HEK293 (cell line): ENCODE results near the gene ACAP3.

Source experiments
- BCL11A ChIP-seq: fragments of 450-650 bp; formaldehyde crosslinking; IDR thresholded peaks from 2 replicates; pipeline ENCODE4 v1.5.1; 2016; ENCODE audit warnings: low read depth, missing biosample characterization, missing genetic modification characterization
- ELK4 ChIP-seq: IDR thresholded peaks from 2 replicates; pipeline ENCODE4 v1.6.1; 2011; ENCODE audit warnings: mild to moderate bottlenecking, low read depth, low read length, borderline replicate concordance
- HOXA7 ChIP-seq: sonication (generic); formaldehyde crosslinking; IDR thresholded peaks from 2 replicates; pipeline ENCODE4 v1.8.1; 2022; ENCODE audit warnings: missing genetic modification reagents, borderline replicate concordance
- INSM2 ChIP-seq: fragments of 450-650 bp; formaldehyde crosslinking; IDR thresholded peaks from 2 replicates; pipeline ENCODE4 v1.5.1; 2016; ENCODE audit warnings: missing biosample characterization, missing genetic modification characterization
- PRDM10 ChIP-seq: fragments of 450-650 bp; formaldehyde crosslinking; IDR thresholded peaks from 2 replicates; pipeline ENCODE4 v1.5.1; 2016; ENCODE audit warnings: missing biosample characterization, missing genetic modification characterization
- SALL2 ChIP-seq: fragments of 450-650 bp; formaldehyde crosslinking; IDR thresholded peaks from 2 replicates; pipeline ENCODE4 v1.5.0; 2017; ENCODE audit warnings: missing biosample characterization, mild to moderate bottlenecking, missing genetic modification characterization, borderline replicate concordance
- TCF7L2 ChIP-seq: IDR thresholded peaks from 2 replicates; pipeline ENCODE4 v1.6.1; 2011; ENCODE audit warnings: low read depth, mild to moderate bottlenecking, inconsistent platforms, low read length, moderate library complexity, borderline replicate concordance
- WT1 ChIP-seq: fragments of 450-650 bp; formaldehyde crosslinking; IDR thresholded peaks from 2 replicates; pipeline ENCODE4 v1.5.1; 2016; ENCODE audit warnings: missing biosample characterization, missing genetic modification characterization
- YY2 ChIP-seq: fragments of 450-650 bp; formaldehyde crosslinking; IDR thresholded peaks from 2 replicates; pipeline ENCODE4 v1.5.1; 2016; ENCODE audit warnings: missing biosample characterization, missing genetic modification characterization
- ZEB2 ChIP-seq: fragments of 450-650 bp; formaldehyde crosslinking; IDR thresholded peaks from 2 replicates; pipeline ENCODE4 v1.5.1; 2016; ENCODE audit warnings: missing biosample characterization, missing genetic modification characterization
- ZFP37 ChIP-seq: fragments of 450-650 bp; formaldehyde crosslinking; IDR thresholded peaks from 2 replicates; pipeline ENCODE4 v1.5.1; 2016; ENCODE audit warnings: missing biosample characterization, missing genetic modification characterization
- ZNF112 ChIP-seq: fragments of 450-650 bp; formaldehyde crosslinking; IDR thresholded peaks from 2 replicates; pipeline ENCODE4 v1.5.0; 2017; ENCODE audit warnings: missing biosample characterization, missing genetic modification characterization
- ZNF132 ChIP-seq: fragments of 450-650 bp; formaldehyde crosslinking; IDR thresholded peaks from 2 replicates; pipeline ENCODE4 v1.5.1; 2017; ENCODE audit warnings: missing biosample characterization, missing genetic modification characterization, borderline replicate concordance
- ZNF155 ChIP-seq: fragments of 450-650 bp; formaldehyde crosslinking; IDR thresholded peaks from 2 replicates; pipeline ENCODE4 v1.5.1; 2016; ENCODE audit warnings: missing biosample characterization, missing genetic modification characterization
- ZNF169 ChIP-seq: fragments of 450-650 bp; formaldehyde crosslinking; IDR thresholded peaks from 2 replicates; pipeline ENCODE4 v1.5.1; 2016; ENCODE audit warnings: missing biosample characterization, missing genetic modification characterization
- ZNF174 ChIP-seq: fragments of 450-650 bp; formaldehyde crosslinking; IDR thresholded peaks from 2 replicates; pipeline ENCODE4 v1.5.0; 2017; ENCODE audit warnings: missing biosample characterization, mild to moderate bottlenecking, missing genetic modification characterization
- ZNF175 ChIP-seq: fragments of 450-650 bp; formaldehyde crosslinking; IDR thresholded peaks from 2 replicates; pipeline ENCODE4 v1.5.1; 2016; ENCODE audit warnings: missing biosample characterization, missing genetic modification characterization
- ZNF2 ChIP-seq: fragments of 450-650 bp; formaldehyde crosslinking; IDR thresholded peaks from 2 replicates; pipeline ENCODE4 v1.5.1; 2016; ENCODE audit warnings: missing biosample characterization, missing genetic modification characterization
- ZNF221 ChIP-seq: fragments of 450-650 bp; formaldehyde crosslinking; IDR thresholded peaks from 2 replicates; pipeline ENCODE4 v1.5.1; 2017; ENCODE audit warnings: missing biosample characterization, missing genetic modification characterization, borderline replicate concordance
- ZNF239 ChIP-seq: fragments of 450-650 bp; formaldehyde crosslinking; IDR thresholded peaks from 2 replicates; pipeline ENCODE4 v1.5.1; 2016; ENCODE audit warnings: missing biosample characterization, missing genetic modification characterization
- ZNF292 ChIP-seq: fragments of 450-650 bp; formaldehyde crosslinking; IDR thresholded peaks from 2 replicates; pipeline ENCODE4 v1.5.1; 2016; ENCODE audit warnings: low read depth, missing biosample characterization, missing genetic modification characterization, borderline replicate concordance
- ZNF311 ChIP-seq: fragments of 450-650 bp; formaldehyde crosslinking; IDR thresholded peaks from 2 replicates; pipeline ENCODE4 v1.5.1; 2017; ENCODE audit warnings: missing biosample characterization, missing genetic modification characterization, borderline replicate concordance
- ZNF37A ChIP-seq: fragments of 450-650 bp; IDR thresholded peaks from 2 replicates; pipeline ENCODE4 v1.5.1; 2018; ENCODE audit warnings: missing biosample characterization, missing genetic modification characterization
- ZNF391 ChIP-seq: fragments of 450-650 bp; formaldehyde crosslinking; IDR thresholded peaks from 2 replicates; pipeline ENCODE4 v1.5.1; 2016; ENCODE audit warnings: low read depth, missing biosample characterization, missing genetic modification characterization, borderline replicate concordance
- ZNF510 ChIP-seq: fragments of 450-650 bp; formaldehyde crosslinking; IDR thresholded peaks from 2 replicates; pipeline ENCODE4 v1.5.1; 2018; ENCODE audit warnings: mild to moderate bottlenecking, missing genetic modification characterization, missing biosample characterization; ENCODE audit not compliant: insufficient replicate concordance
- ZNF549 ChIP-seq: fragments of 450-650 bp; IDR thresholded peaks from 2 replicates; pipeline ENCODE4 v1.5.1; 2018; ENCODE audit warnings: missing biosample characterization, missing genetic modification characterization, mild to moderate bottlenecking, inconsistent platforms, moderate library complexity
- ZNF555 ChIP-seq: fragments of 450-650 bp; formaldehyde crosslinking; conservative IDR thresholded peaks from 2 replicates; pipeline ENCODE4 v1.5.1; 2017; ENCODE audit warnings: missing biosample characterization, mild to moderate bottlenecking, missing genetic modification characterization, inconsistent platforms
- ZNF658 ChIP-seq: fragments of 450-650 bp; formaldehyde crosslinking; IDR thresholded peaks from 2 replicates; pipeline ENCODE4; 2016; ENCODE audit warnings: missing biosample characterization, missing genetic modification characterization
- ZNF701 ChIP-seq: fragments of 450-650 bp; formaldehyde crosslinking; IDR thresholded peaks from 2 replicates; pipeline ENCODE4 v1.5.1; 2016; ENCODE audit warnings: missing biosample characterization, missing genetic modification characterization
- ZNF768 ChIP-seq: fragments of 450-650 bp; formaldehyde crosslinking; IDR thresholded peaks from 2 replicates; pipeline ENCODE4 v1.5.1; 2018; ENCODE audit warnings: missing biosample characterization, mild to moderate bottlenecking, missing genetic modification characterization
- ZNF777 ChIP-seq: fragments of 450-650 bp; formaldehyde crosslinking; IDR thresholded peaks from 2 replicates; pipeline ENCODE4 v1.5.1; 2017; ENCODE audit warnings: missing biosample characterization, missing genetic modification characterization, borderline replicate concordance
- ZNF791 ChIP-seq: fragments of 450-650 bp; formaldehyde crosslinking; IDR thresholded peaks from 2 replicates; pipeline ENCODE4 v1.5.1; 2016; ENCODE audit warnings: missing biosample characterization, missing genetic modification characterization
- ZNF843 ChIP-seq: fragments of 450-650 bp; formaldehyde crosslinking; IDR thresholded peaks from 2 replicates; pipeline ENCODE4 v1.5.1; 2016; ENCODE audit warnings: missing biosample characterization, missing genetic modification characterization

The ACAP3 gene

GRCh38 chr1:1353389-1354151, 45.8 kb upstream of the ACAP3 start (continued):
- TF ChIP-seq ELK4 (no peak), ZNF391 (tag by site-specific recombination) (no peak), ZNF549 (tag by site-specific recombination) (no peak), BCL11A (no peak), HOXA7 (CRISPR knock-in tag) (no peak), YY2 (no peak), ZNF175 (no peak), ZNF510 (no peak), ZNF555 (tag by site-specific recombination) (no peak), ZEB2 (no peak), ZNF37A (tag by site-specific recombination) (no peak), PRDM10 (tag by site-specific recombination) (no peak; the same call in 1 of the 2 replicates), ZNF169 (tag by site-specific recombination) (no peak), ZNF2 (tag by site-specific recombination) (no peak), ZNF239 (tag by site-specific recombination) (no peak), SALL2 (tag by site-specific recombination) (no peak), ZNF112 (tag by site-specific recombination) (no peak), ZNF311 (no peak), ZNF221 (no peak), INSM2 (tag by site-specific recombination) (no peak), ZNF768 (no peak), TCF7L2 (no peak), ZNF132 (no peak), ZNF292 (tag by site-specific recombination) (no peak), ZNF701 (tag by site-specific recombination) (no peak), ZNF658 (tag by site-specific recombination) (no peak), ZNF791 (tag by site-specific recombination) (no peak), ZNF155 (tag by site-specific recombination) (no peak), ZNF843 (no peak), WT1 (no peak), ZNF174 (no peak), ZFP37 (tag by site-specific recombination) (no peak), ZNF777 (tag by site-specific recombination) (no peak)
